IMR-90 (cell line): ENCODE data around the gene C16orf89. TPM values are rescaled to one million over a fixed set of nuclear protein-coding genes. Genes with fewer than 3 reads are reported as not detected.
"Not testable (repeated sequence)": the region's sequence is repeated elsewhere in the genome, so short reads cannot be mapped to it uniquely, and the experiment has no call there.

Source experiments
- ATAC-seq: fragments of 200-7000 bp; cut with Tn5 transposase; 2 replicates; pipeline ENCODE4 v1.9.1; 2020; ENCODE audit warnings: low read depth, mild to moderate bottlenecking, moderate library complexity
- BruUV-seq: library from RNA; stranded (reverse); fragments of 400-500 nt; replicated peaks from 2 replicates; lab custom pipeline; 2021; lab: Mats Ljungman, UMichigan
- CTCF ChIA-PET: fragments of 300-600 bp; formaldehyde crosslinking; extraction: SDS; loops from one replicate; lab custom pipeline; 2021; ENCODE audit warnings: antibody characterized with exemption; lab: Yijun Ruan, JAX
- POLR2A ChIA-PET: fragments of 300-600 bp; sonication (Branson Sonifier 250); formaldehyde crosslinking; loops from one replicate; lab custom pipeline; 2022; ENCODE audit warnings: antibody characterized with exemption; ENCODE audit not compliant: unreplicated experiment; lab: Charles Lee
- DNase-seq: peaks from one replicate; pipeline ENCODE4 v3.0.0; 2013
- H2AFZ ChIP-seq: replicated peaks from 2 replicates; pipeline ENCODE3; 2013; ENCODE audit warnings: low read length, mild to moderate bottlenecking; ENCODE audit not compliant: poor library complexity
- H2AK5ac ChIP-seq: 2 replicates; pipeline ENCODE4 v1.6.1; 2013; ENCODE audit warnings: low read depth, low read length, inconsistent platforms
- H2AK9ac ChIP-seq: replicated peaks from 2 replicates; pipeline ENCODE3; 2013; ENCODE audit warnings: mild to moderate bottlenecking, low read depth, low read length, moderate library complexity; ENCODE audit not compliant: poor library complexity
- H2BK120ac ChIP-seq: 2 replicates; pipeline ENCODE4 v1.6.1; 2013; ENCODE audit warnings: low read depth, low read length, inconsistent platforms
- H2BK15ac ChIP-seq: 3 replicates; pipeline ENCODE4 v1.6.1; 2013; ENCODE audit warnings: low read depth, low read length, inconsistent platforms
- H2BK20ac ChIP-seq: 2 replicates; pipeline ENCODE4 v1.6.1; 2013; ENCODE audit warnings: low read depth, mild to moderate bottlenecking, inconsistent platforms, low read length, moderate library complexity
- H2BK5ac ChIP-seq: 2 replicates; pipeline ENCODE4 v1.6.1; 2013; ENCODE audit warnings: mild to moderate bottlenecking, low read depth, low read length, inconsistent platforms; ENCODE audit not compliant: poor library complexity, severe bottlenecking
- H3K14ac ChIP-seq: replicated peaks from 2 replicates; pipeline ENCODE4 v1.6.1; 2013; ENCODE audit warnings: low read depth, low read length, inconsistent platforms
- H3K18ac ChIP-seq: 2 replicates; pipeline ENCODE4 v1.6.1; 2013; ENCODE audit warnings: low read depth, low read length, control low read depth
- H3K23ac ChIP-seq: 2 replicates; pipeline ENCODE4 v1.6.1; 2013; ENCODE audit warnings: low read depth, low read length, inconsistent platforms
- H3K27ac ChIP-seq: 2 replicates; pipeline ENCODE4 v1.5.1; 2013; ENCODE audit warnings: mild to moderate bottlenecking, control low read depth, low read length; ENCODE audit not compliant: insufficient read depth
- H3K27me3 ChIP-seq: 2 replicates; pipeline ENCODE4 v1.6.1; 2013; ENCODE audit warnings: low read length; ENCODE audit not compliant: control insufficient read depth, insufficient read depth
- H3K36me3 ChIP-seq: 2 replicates; pipeline ENCODE4 v1.6.1; 2013; ENCODE audit warnings: low read length, mixed read lengths; ENCODE audit not compliant: control insufficient read depth, insufficient read depth
- H3K4ac ChIP-seq: 2 replicates; pipeline ENCODE4 v1.6.1; 2013; ENCODE audit warnings: low read depth, low read length, inconsistent platforms
- H3K4me1 ChIP-seq: 2 replicates; pipeline ENCODE4 v1.6.1; 2013; ENCODE audit warnings: low read length, mixed read lengths; ENCODE audit not compliant: control insufficient read depth, insufficient read depth
- H3K4me2 ChIP-seq: 2 replicates; pipeline ENCODE4 v1.6.1; 2013; ENCODE audit warnings: low read depth, mild to moderate bottlenecking, control low read depth, low read length, moderate library complexity
- H3K4me3 ChIP-seq: 2 replicates; pipeline ENCODE4 v1.5.1; 2013; ENCODE audit warnings: low read depth, mild to moderate bottlenecking, control low read depth, low read length, moderate library complexity; ENCODE audit not compliant: insufficient read depth
- H3K56ac ChIP-seq: 2 replicates; pipeline ENCODE4 v1.6.1; 2013; ENCODE audit warnings: low read length, inconsistent platforms; ENCODE audit not compliant: insufficient read depth; ENCODE audit errors: extremely low read depth
- H3K79me1 ChIP-seq, 2 experiments: 2 replicates each; pipeline ENCODE4 v1.6.1; 2013; ENCODE audit warnings: low read length in 2 of 2, inconsistent platforms in 1 of 2, low read depth in 1 of 2
- H3K9ac ChIP-seq: 2 replicates; pipeline ENCODE4 v1.6.1; 2013; ENCODE audit warnings: low read depth, low read length, control low read depth
- H3K9me1 ChIP-seq: 2 replicates; pipeline ENCODE4 v1.6.1; 2013; ENCODE audit warnings: low read length, inconsistent platforms; ENCODE audit not compliant: insufficient read depth
- H3K9me3 ChIP-seq: 2 replicates; pipeline ENCODE4 v1.6.1; 2013; ENCODE audit warnings: low read length; ENCODE audit not compliant: control insufficient read depth, insufficient read depth
- H4K20me1 ChIP-seq: 2 replicates; pipeline ENCODE4 v1.6.1; 2013; ENCODE audit warnings: low read length, inconsistent platforms; ENCODE audit not compliant: insufficient read depth
- H4K5ac ChIP-seq: 2 replicates; pipeline ENCODE4 v1.6.1; 2013; ENCODE audit warnings: mild to moderate bottlenecking, low read depth, low read length, control low read depth
- H4K8ac ChIP-seq, 2 experiments: 2 replicates each; pipeline ENCODE4 v1.6.1; 2013; ENCODE audit warnings: low read depth in 2 of 2, low read length in 2 of 2, control low read depth in 1 of 2, inconsistent platforms in 1 of 2
- H4K91ac ChIP-seq: 2 replicates; pipeline ENCODE4 v1.6.1; 2013; ENCODE audit warnings: low read depth, low read length, inconsistent platforms; ENCODE audit not compliant: insufficient read depth
- WGBS, 2 experiments: methylation state at CpG; one replicate each; pipeline versions ENCODE4 v1.1.5 to v1.1.7; 2013; ENCODE audit warnings: missing lambda C conversion rate in 2 of 2; ENCODE audit not compliant: insufficient read length in 1 of 2; ENCODE audit errors: extremely low coverage in 2 of 2; 5-methylcytosine and 5-hydroxymethylcytosine counted together
- dilution Hi-C: fragments of 300-500 bp; cut with HindIII; formaldehyde crosslinking; loops from one replicate; pipeline ENCODE4 v1.14.3; 2018; ENCODE audit warnings: low sequenced_read_pairs; ENCODE audit not compliant: unreplicated experiment
- in situ Hi-C: fragments of 300-500 bp; cut with MboI; formaldehyde crosslinking; loops from 3 replicates; pipeline ENCODE4 v1.14.3; 2019; ENCODE audit warnings: low sequenced_read_pairs, inconsistent platforms, mixed read lengths
- intact Hi-C: fragments of 100-400 bp; cut with micrococcal nuclease; formaldehyde crosslinking; loops from 2 replicates; pipeline ENCODE4 v1.10.0; 2022
- polyA plus RNA-seq, 3 experiments: library from polyadenylated mRNA; depleted of rRNA; stranded (reverse); fragments of >200 nt; gene quantifications; 2 replicates each; pipeline ENCODE4 v1.2.3, GENCODE V29; 2012; ENCODE audit warnings: low replicate concordance in 1 of 3
- total RNA-seq: library from RNA; depleted of rRNA; stranded (reverse); fragments of >200 nt; gene quantifications from 2 replicates; pipeline ENCODE4 v1.2.3, GENCODE V29; 2012

Gene C16orf89
- total and polyA plus RNA-seq, 2 of the 4 experiments (the other 2 are of a cell fraction), result 0.17 to 0.18 TPM

- H3K14ac ChIP-seq, H3K4me2 ChIP-seq, H4K91ac ChIP-seq, H3K4ac ChIP-seq, intact Hi-C loops, BruUV-seq, in situ Hi-C loops, H2BK20ac ChIP-seq, H2AK9ac ChIP-seq, H3K79me1 ChIP-seq, H3K18ac ChIP-seq, H2BK120ac ChIP-seq, H3K23ac ChIP-seq, H3K27ac ChIP-seq, POLR2A ChIA-PET, H3K4me1 ChIP-seq, H2BK5ac ChIP-seq, H2AFZ ChIP-seq, ATAC-seq, H3K9me1 ChIP-seq, H2BK15ac ChIP-seq, H3K4me3 ChIP-seq, H3K9ac ChIP-seq, CTCF ChIA-PET, DNase-seq, H4K20me1 ChIP-seq, dilution Hi-C loops, H3K9me3 ChIP-seq, H2AK5ac ChIP-seq, H4K8ac ChIP-seq, H4K5ac ChIP-seq, H3K27me3 ChIP-seq, H3K56ac ChIP-seq: not testable (repeated sequence)
- H3K36me3 ChIP-seq, result peaks cover 26% of the 10 kb centered on the region
- no CpG with 5 or more reads among the region's 9 CpGs for WGBS, 2 experiments
Observed at GRCh38 chr16:5083646-5084045, 17.9 kb upstream of the C16orf89 start.

GRCh38 chr16:5080996-5081395, 15.2 kb upstream of the C16orf89 start:
- peaks cover 41% of the 10 kb centered on the region for H3K36me3 ChIP-seq
- H4K20me1 ChIP-seq, H2BK15ac ChIP-seq, dilution Hi-C loops, H3K27me3 ChIP-seq, H2BK20ac ChIP-seq, BruUV-seq, H3K9me1 ChIP-seq, H3K79me1 ChIP-seq, H3K14ac ChIP-seq, in situ Hi-C loops, H3K9ac ChIP-seq, H4K8ac ChIP-seq, DNase-seq, H3K4me2 ChIP-seq, H2AFZ ChIP-seq, H2BK120ac ChIP-seq, H2AK9ac ChIP-seq, H3K56ac ChIP-seq, H2BK5ac ChIP-seq, H3K18ac ChIP-seq, H3K4me3 ChIP-seq, H4K5ac ChIP-seq, POLR2A ChIA-PET, H3K4ac ChIP-seq, ATAC-seq, CTCF ChIA-PET, intact Hi-C loops, H3K27ac ChIP-seq, H4K91ac ChIP-seq, H2AK5ac ChIP-seq, H3K23ac ChIP-seq, H3K9me3 ChIP-seq, H3K4me1 ChIP-seq: not testable (repeated sequence)
- no CpG with 5 or more reads among the region's 9 CpGs for WGBS, 2 experiments
